GM13976 (cell line): ENCODE results near the gene TAS1R2.
"Not testable (repeated sequence)": the region's sequence is repeated elsewhere in the genome, so short reads cannot be mapped to it uniquely, and the experiment has no call there.

Experiments used
- DNase-seq: peaks from one replicate; pipeline ENCODE4 v3.0.0; 2012; ENCODE audit warnings: low spot score
- in situ Hi-C: fragments of 300-500 bp; cut with MboI; formaldehyde crosslinking; loops from one replicate; pipeline ENCODE4 v1.12.0; 2022; ENCODE audit warnings: low sequenced_read_pairs, mixed read lengths, inconsistent platforms; ENCODE audit not compliant: unreplicated experiment
- TF ChIP-seq, protein P1 (sequence below): IDR thresholded peaks from 2 replicates; pipeline ENCODE4 v1.5.1; 2012; ENCODE audit warnings: borderline replicate concordance, mild to moderate bottlenecking; ENCODE audit not compliant: insufficient read depth; ENCODE audit errors: extremely low read depth, missing control alignments, control extremely low read depth

Gene TAS1R2

DNA sequence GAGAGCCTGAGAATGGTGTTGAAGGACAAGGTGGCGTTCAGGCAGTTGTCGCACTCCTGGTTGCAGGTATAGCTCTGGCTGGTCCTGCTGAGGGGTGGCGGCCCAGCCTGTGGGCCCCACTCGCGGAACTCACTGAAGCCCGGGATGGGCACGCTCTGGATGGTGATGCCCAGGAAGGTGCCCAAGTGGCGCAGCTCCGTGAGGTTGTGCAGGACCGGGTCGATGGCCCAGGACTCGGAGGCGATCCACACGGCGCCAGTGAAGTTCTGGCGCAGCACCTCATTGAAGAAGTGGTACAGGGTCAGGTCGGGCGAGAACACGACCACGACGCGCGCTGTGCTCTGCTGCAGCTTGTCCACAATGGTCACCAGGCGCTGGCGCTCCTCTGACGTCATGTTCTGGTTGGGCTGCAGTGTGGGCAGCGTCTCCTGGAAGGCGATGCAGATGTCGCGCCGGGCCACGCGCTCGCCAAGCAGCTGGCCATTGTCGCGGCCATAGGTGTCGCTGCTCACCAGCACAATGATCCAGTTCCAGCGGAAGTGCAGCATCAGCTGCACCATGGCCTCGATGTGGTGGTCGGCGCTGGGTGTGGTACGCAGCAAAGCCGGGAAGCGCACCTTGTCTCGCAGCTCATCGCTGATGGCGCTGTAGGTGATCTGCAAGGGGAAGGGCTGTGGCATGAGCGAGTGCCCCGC lies 5.0 kb downstream of the TAS1R2 start:
- in situ Hi-C loops: no loop called here
- DNase-seq: no peak

DNA sequence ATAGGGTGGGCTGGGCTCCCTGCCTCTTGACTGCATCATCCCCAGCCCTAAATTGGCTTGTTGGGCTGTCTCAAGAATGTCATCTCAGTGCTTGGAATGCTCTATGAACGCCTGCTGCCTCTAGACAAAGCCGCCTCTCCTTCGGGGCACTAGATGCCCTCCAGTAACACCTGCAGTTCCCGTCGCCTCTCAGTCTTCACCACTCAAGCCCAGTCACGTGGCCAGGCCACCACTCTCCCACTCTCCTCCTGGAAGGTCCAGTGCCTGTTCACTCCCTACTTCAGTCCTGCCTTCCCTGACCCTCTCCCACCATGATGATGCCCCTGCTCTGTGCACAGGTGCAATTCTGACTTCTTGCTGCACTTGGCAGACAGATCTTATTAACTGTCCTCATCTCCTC lies 7.0 kb downstream of the TAS1R2 start:
- TF ChIP-seq, protein P1, sequence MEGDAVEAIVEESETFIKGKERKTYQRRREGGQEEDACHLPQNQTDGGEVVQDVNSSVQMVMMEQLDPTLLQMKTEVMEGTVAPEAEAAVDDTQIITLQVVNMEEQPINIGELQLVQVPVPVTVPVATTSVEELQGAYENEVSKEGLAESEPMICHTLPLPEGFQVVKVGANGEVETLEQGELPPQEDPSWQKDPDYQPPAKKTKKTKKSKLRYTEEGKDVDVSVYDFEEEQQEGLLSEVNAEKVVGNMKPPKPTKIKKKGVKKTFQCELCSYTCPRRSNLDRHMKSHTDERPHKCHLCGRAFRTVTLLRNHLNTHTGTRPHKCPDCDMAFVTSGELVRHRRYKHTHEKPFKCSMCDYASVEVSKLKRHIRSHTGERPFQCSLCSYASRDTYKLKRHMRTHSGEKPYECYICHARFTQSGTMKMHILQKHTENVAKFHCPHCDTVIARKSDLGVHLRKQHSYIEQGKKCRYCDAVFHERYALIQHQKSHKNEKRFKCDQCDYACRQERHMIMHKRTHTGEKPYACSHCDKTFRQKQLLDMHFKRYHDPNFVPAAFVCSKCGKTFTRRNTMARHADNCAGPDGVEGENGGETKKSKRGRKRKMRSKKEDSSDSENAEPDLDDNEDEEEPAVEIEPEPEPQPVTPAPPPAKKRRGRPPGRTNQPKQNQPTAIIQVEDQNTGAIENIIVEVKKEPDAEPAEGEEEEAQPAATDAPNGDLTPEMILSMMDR: no peak
- in situ Hi-C loops: no loop called here
- no peak for DNase-seq

More for the DNA sequence above, 5.0 kb downstream of the TAS1R2 start:
- TF ChIP-seq, protein P1: no peak

DNA sequence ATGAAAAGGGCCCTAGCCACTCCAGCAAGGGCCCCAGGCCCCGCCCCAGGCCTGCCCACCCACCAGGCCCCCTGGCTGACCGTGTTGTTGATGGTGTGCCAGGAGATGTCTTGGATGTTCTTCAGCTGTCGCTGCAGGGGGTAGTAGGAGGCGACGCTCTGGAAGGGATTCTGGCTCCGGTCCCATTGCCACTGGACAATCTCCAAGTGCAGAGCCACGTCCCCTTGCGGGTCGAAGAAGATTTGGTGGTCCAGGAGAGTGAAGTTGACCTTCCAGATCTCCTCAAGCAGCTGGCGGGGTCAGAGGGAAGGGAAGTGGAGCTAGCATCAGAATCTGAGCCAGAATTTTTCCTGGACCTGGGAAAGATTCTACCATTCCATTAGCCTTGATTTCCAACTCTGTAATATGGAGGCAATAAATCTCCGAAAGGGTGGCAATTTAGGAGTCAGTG lies 10.2 kb downstream of the TAS1R2 start:
- in situ Hi-C loops: no loop called here
- TF ChIP-seq, protein P1: no peak
- DNase-seq: no peak

DNA sequence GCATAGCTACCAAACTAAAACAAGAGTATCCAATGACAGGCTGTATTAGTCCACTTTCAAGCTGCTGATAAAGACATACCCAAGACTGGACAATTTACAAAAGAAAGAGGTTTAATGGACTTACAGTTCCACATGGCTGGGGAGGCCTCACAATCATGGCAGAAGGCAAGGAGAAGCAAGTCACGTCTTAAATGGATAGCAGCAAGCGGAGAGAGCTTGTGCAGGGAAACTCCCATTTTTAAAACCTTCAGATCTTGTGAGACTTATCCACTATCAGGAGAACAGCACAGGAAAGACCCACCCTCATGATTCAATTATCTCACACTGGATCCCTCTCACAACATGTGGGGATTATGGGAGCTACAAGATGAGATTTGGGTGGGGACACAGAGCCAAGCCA lies 11.7 kb downstream of the TAS1R2 start:
- in situ Hi-C loops, DNase-seq: not testable (repeated sequence)

DNA sequence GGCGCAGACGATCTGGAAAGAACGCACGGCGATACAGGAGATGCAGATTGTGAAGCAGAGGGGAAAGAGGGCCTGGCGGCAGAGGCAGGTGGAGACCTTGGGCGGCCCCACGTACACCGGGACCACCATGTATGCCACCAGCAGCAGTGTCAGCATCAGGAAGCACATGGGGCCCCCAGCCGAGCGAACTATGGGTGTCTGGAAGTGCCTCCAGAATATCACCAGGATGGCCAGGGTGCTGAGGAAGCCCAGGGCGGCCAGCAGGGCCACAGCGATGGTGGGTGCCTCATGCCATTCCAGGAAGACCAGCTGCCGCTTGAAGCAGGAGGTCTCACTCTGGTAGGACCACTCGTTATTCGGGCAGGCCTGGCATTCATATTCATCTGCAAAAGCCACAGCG lies 19.3 kb downstream of the TAS1R2 start:
- in situ Hi-C loops: no loop called here
- no peak for DNase-seq
- TF ChIP-seq, protein P1: no peak

DNA sequence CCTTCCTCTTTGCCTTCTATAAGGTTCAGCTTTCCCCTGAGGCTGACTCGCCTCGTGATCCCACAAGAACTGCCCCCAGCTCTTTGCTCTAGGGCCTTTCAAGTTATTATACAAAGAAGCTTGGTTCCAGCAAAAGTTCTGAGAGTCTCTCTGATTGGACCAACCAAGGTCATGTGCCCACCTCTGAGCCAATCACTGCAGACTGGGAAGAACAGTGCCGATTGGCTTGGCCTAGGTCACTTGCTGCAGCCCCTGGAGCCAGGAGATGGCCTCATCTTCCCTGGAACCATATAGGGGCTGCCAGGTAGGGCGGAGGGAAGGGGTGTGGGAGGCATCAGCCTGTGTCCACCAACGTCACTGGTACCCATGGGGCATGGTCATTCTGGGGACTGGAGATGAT lies 22.8 kb downstream of the TAS1R2 start:
- TF ChIP-seq, protein P1: no peak
- DNase-seq: no peak
- in situ Hi-C loops: no loop called here

DNA sequence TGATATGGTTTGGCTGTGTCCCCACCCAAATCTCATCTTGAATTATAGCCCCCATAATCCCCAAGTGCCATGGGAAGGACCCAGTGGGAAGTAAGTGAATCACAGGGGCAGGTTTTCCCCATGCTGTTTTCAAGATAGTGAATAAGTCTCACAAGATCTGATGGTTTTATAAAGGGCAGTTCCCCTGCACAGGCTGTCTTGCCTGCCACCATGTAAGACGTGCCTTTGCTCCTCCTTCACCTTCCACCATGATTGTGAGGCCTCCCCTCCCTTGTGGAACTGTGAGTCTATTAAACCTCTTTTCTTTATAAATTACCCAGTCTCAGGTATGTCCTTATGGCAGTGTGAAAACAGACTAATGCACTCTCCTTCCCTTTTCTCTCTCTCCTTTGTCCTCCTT lies 27.1 kb downstream of the TAS1R2 start:
- in situ Hi-C loops, DNase-seq: not testable (repeated sequence)

DNA sequence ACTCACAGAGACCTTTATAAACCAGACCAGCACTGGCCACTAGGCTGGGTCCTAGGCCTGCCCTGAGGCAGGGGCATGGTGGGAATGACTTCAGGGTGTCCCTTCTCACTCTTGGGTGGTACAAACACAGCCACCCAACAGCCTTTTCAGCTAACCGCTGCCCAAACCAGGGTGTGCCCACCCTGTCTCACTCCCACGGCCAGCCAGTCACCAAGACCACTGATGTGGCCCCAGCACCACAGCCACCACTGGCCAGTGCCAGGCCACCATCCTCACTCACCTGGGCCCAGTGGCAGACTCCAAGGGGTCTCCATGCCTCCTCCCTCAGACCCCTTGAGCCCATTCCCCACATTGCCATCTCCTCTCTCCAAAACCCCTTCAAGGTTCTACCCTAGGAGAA lies 27.8 kb downstream of the TAS1R2 start:
- in situ Hi-C loops: no loop called here
- TF ChIP-seq, protein P1: no peak
- DNase-seq: no peak
